SH-SY5Y (cell line): ENCODE results near the gene SORCS3.

ENCODE experiments used
- GATA2 ChIP-seq: IDR thresholded peaks from 2 replicates; pipeline ENCODE4 v1.6.1; 2011; ENCODE audit warnings: mild to moderate bottlenecking, low read depth, low read length
- GATA3 ChIP-seq: IDR thresholded peaks from 2 replicates; pipeline ENCODE4 v1.6.1; 2011; ENCODE audit warnings: low read depth, mild to moderate bottlenecking, low read length, moderate library complexity

GRCh38 chr10:104615136-104615535, 26.0 kb upstream of the SORCS3 start:
- TF ChIP-seq GATA2 (no peak), GATA3 (no peak)
